ENCODE measurements around the gene ASB15.

- TF ChIP-seq CTCF (IDR thresholded peaks at IDR 0.05; ENCODE audit: extremely low read depth in 1 of 2, insufficient read depth in 1 of 2, low read depth in 1 of 2, low read length in 2 of 2): no peak
- TF ChIP-seq POLR2A (IDR thresholded peaks at IDR 0.05; ENCODE audit: low read depth, low read length): no peak
These were observed at the start of gene ASB15 for GRCh38 chr7:123601530-123601929.

All from endothelial cell of umbilical vein (primary cell).